Muscle of arm (tissue), 12 donors: ENCODE data around the gene FAM32A. TPM values are rescaled to one million over a fixed set of nuclear protein-coding genes. Genes with fewer than 3 reads are reported as not detected.

ENCODE experiments used
- DNase-seq: peaks from one replicate; pipeline ENCODE4 v3.0.0-alpha.2; 2013
- polyA plus RNA-seq, 12 donors: library from polyadenylated mRNA; unstranded; fragments of 120-200 nt; gene quantifications; one replicate each; pipeline ENCODE4 v1.2.1, GENCODE V29; 2013; ENCODE audit not compliant: insufficient read length in 12 of 12

The FAM32A gene
- polyA plus RNA-seq, 12 donors: 58.2 to 81.6 (median 63.1) TPM; not detected in 1

GRCh38 chr19:16217716-16218451, 32.7 kb downstream of the FAM32A start:
- no peak for DNase-seq

DNA sequence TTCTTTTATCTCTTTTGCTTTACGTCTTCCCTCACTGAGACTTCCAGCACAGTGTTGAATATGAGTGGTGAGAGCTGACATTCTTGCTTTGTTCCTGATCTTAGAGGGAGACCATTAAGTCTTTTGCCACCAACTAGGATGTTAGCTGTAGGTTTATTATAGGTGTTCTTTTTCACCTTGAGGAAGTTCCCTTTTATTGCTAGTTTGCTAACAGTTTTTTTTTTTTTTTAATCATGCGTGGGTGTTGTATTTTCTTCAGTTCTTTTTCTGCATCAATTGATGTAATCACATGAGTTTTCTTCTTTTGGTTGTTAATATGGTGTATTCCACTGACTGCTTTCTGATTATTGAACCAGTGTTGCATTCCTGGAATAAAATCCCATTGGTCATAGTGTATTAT, 33.6 kb downstream of the FAM32A start:
- DNase-seq: no peak

GRCh38 chr19:16222806-16223205, 37.6 kb downstream of the FAM32A start:
- DNase-seq: no peak

- no peak for DNase-seq
These were observed 38.5 kb downstream of the FAM32A start for GRCh38 chr19:16223746-16224145.

DNA sequence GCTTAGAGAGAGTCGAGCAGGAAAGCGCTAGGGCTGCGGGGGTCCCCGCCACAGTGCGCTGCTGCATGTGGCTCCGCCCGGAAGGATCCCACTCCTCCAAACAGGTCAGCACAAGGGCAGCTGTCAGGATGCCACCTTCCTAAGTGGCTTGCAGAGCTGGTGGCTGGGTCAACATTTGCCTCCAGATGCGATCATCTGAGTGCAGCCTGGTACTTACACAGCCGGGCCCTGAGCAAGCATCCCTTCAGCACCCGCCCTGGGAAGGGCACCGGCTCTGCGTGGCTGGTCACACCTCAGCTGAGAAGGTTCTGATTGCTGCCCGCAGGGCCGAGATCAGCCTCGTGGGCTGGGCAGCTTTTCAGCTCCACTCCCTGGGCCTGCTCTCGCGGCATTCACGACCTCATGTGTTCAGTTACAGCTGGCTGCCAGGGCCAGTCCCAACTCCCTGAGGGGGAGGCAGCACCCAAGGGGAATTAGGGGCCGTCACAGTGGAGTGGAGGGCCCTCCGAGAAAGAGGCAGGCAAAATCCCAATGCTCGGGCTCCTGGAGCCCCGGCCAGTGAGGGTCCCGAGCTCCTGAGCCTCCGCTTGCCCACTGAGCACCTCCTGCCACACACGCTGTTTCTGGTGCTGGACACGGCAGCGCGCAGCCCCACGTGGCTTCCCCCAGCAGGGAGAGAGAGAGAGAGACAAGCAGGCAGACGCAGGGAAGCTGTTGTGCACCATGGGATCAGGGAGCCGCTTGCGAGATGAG, 39.3 kb downstream of the FAM32A start:
- no peak for DNase-seq

DNA sequence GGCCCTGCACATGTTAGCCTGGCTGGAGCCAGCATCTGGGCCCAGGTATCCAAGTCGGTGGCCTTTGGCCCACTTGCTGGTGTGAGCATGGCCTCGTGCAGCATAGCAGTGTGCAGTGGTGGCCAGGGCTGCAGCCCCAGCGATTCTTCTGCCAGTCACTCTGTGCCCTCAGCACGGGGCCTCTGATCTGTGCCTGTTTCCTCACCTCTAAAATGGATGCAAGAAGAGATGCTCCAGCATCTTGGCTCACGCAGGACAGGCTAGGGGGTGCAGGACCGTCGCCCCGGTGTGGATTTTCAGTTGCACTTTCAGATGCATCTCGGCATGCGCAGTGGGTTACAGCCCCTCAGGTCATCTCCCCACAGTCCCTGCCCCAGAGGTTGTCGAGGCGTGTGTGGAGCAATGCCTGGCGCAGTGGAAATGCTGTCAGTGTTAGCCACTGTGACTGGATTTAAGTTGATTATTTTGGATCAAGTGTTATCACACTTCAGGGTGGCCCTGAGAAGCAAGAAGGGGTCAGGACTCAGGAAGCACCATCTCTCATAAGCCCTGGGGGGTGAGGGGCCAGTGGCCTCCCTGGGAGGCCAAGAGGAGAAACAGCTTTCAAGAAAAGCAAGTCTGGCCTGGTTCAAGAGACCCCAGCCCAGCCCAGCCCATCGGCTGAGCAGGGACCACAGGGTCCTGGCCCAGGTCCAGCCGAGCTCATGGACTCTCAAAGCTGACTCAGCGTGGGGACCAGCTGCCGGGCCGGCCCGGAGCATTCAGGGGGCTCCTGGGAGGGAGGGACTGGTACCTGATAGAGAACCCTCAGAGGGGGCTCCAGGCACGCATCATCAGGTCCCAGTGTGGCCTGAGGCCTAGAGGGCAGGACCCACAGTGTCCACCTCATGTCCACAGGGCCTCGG, 40.3 kb downstream of the FAM32A start:
- no peak for DNase-seq

DNA sequence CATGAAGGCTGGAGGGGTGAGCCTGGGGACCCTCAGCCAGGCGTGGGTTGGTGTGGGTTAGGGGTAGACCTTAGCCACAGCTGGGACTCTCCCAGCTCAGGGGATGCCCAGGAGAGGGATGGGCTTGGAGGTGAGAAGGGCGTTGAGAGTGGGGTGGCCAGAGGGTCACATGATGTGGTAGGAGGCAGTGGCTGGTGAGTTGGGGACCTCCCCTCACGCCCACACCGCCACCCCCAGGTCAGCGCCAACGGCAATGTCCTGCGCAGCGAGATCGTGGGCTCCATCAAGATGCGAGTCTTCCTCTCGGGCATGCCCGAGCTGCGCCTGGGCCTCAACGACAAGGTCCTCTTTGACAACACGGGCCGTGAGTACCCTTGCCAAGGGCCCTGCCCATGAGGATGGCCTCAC, 41.0 kb downstream of the FAM32A start:
- DNase-seq: no peak

GRCh38 chr19:16226878-16227836, 41.9 kb downstream of the FAM32A start:
- DNase-seq: no peak

DNA sequence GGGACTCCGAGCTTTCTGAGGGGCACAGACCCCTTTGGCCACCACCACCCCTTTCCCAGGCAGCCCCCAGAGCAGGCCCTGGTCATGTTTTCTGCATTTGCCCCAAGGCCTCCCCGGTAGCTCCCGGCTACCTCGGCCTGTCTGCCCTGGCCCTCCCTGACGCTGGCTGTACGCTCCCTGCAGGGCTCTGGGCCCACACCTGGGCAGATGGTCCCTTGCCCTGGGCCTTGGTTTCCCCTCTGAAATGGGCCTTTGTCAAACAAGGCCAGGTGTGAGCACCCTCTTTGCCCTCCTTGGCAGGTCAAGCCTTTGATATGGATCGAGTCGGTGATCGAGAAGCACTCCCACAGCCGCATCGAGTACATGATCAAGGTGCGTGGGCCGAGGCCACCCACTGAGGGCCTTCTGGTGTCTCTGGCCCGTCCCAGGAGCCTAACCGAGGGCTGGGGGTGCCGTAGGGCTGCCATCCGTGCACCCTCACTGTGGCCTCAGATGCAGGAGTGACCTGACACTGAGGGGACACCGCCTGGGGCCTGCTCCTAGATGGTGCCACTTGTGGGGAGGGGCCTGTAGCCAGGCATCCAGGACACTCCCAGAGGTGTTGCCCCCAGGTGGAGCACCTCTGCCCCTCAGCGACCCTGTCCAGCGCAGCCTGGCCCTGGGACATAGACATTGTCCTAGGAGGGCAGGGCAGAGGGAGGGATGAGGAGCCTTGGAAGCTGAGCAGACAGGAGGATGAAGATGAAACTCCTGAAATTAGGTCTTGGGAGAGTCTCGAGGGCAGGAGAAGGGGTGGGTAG, 42.8 kb downstream of the FAM32A start:
- no peak for DNase-seq

GRCh38 chr19:16228637-16229321, 43.6 kb downstream of the FAM32A start:
- no peak for DNase-seq

GRCh38 chr19:16229322-16229641, 44.1 kb downstream of the FAM32A start:
- DNase-seq: no peak

DNA sequence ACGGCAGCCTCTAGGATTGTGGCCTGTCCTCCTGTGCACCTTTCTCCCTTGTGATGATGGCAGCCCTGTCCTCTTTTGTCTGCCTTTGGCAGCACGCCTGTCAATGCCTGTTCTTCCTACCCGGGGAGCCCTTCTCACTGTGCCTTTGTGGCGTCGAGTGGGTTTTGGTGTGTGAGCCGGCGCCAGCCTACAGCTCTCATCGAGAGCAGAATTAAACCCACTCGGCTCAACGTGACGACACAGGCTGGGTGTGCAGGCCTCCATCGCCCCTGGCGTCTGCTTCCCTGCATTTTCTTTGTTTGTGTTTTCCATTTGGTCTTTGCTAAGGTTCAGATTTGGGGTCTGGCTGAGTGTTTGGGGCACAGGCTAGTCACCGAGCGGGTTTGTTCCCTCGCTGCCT, 46.9 kb downstream of the FAM32A start:
- no peak for DNase-seq

GRCh38 chr19:16232568-16232967, 47.4 kb downstream of the FAM32A start:
- DNase-seq: no peak

GRCh38 chr19:16233081-16233776, 48.0 kb downstream of the FAM32A start:
- DNase-seq: no peak

GRCh38 chr19:16233836-16234551, 48.8 kb downstream of the FAM32A start:
- no peak for DNase-seq

DNA sequence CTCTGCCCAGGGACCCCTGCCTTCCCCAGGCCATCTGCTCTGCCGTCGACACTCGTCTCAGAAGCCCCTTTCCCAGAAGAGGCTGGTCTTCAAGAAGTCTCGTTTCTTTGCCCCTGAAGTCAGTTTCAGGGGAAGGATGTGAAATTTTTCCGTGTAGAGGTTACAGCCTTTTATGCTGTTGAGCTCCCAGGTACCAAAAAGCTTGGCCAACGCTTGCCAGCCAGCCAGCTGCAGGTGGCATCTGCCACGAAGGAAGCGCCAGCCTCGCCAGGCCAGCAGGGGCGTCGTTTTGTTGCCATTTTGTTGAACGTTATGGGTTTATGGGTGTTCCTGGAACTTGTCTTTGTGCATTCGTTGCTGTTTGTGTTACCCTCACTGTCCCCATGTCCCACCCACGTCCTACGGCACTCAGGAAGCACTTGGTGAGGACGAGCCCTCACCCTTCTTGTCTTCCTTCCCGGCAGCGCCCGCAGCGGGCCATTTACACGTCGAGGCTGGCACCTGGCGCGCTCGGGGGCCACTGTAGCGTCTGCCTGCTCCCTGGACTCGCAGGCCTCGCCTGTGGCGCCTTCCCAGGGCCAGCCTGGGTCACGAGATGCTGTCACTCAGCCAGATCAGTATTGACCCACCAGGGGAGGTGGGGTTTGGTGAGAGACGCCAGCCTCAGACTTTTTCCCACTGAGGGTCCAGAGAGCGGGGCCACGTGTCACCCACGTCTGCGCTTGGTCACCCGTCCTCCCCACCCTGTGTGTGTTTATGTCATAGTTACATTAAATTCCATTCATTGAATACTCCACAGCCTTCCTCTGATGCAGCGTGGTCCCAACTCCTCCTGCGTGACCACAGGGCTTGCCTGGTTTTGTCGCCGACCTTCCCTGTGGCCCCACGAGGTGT, 49.6 kb downstream of the FAM32A start:
- DNase-seq: no peak
